Measurements from ENCODE around the gene TACR2.
"Not testable (repeated sequence)": the region's sequence is repeated elsewhere in the genome, so short reads cannot be mapped to it uniquely, and the experiment has no call there.

Gene TACR2

DNA sequence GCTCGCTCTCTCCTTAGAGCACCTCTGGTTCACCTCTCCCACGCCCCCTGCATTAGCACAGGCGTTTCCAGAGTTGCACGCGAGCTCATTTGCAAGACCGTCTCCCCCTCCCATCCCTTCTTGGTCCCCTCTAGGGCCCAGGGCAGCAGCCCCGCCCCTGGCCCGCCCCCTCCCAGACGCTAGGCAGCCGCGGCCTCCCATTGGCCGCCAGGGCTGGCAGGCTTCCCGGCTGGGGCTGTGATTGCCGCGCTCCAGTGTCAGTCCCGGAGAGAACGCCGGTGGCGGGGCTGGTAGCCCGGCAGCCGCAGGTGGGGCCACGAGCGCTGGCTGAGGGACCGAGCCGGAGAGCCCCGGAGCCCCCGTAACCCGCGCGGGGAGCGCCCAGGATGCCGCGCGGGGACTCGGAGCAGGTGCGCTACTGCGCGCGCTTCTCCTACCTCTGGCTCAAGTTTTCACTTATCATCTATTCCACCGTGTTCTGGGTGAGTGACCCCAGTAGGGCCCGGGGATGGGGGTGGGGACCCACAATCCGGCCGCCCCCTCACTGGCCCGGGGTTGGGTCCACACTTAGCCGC lies 34.6 kb upstream of the TACR2 start, which contains the start of gene TSPAN15:
TSPAN15 (plus strand) TSS at position 257 of the 575 bp plus-strand sequence; CDS start at position 387, 130 bp downstream.
- peak; percentile 28 to 42 for DNase-seq (ENCODE audit: low read depth in 2 of 2, low spot score in 1 of 2)

DNA sequence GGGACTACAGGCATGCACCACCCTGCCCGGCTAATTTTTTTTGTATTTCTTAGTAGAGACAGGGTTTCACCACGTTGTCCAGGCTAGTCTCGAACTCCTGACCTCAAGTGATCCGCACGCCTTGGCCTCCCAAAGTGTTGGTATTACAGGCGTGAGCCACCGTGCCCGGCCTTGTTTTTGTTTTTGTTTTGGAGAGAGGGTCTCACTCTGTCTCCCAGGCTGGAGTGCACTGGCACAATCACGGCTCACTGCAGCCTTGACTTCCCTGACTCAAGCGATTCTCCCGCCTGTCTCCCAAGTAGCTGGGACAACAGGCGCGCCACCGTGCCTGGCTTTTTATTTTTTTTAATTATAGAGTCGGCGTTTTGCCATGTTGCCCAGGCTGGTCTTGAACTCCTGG lies 33.7 kb upstream of the TACR2 start:
- DNase-seq (ENCODE audit: low read depth in 2 of 2, low spot score in 1 of 2) = not testable (repeated sequence)

- no peak for DNase-seq (ENCODE audit: low read depth in 2 of 2, low spot score in 1 of 2)
Observed at GRCh38 chr10:69449841-69450240, 33.1 kb upstream of the TACR2 start.

GRCh38 chr10:69446650-69447151 lies 30.0 kb upstream of the TACR2 start:
- no peak for DNase-seq (ENCODE audit: low read depth in 2 of 2, low spot score in 1 of 2)

DNA sequence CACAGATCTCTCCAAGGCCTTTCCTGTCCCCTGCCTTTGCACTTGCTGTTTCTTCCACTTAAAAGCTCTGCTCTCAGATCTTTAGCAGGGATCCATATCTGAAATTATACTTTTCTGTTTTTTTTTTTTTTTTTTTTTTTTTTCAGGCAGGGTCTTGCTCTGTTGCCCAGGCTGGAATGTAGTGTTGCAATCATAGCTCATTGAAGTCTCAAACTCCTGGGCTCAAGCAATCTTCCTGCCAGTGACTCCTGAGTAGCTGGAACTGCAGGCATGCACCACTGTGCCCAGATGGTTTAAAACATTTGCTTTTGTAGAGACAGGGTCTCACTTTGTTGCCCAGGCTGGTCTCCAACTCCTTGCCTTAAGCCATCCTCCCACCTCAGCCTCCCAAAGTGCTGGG lies 29.5 kb upstream of the TACR2 start:
- no peak for DNase-seq (ENCODE audit: low read depth in 2 of 2, low spot score in 1 of 2)

DNA sequence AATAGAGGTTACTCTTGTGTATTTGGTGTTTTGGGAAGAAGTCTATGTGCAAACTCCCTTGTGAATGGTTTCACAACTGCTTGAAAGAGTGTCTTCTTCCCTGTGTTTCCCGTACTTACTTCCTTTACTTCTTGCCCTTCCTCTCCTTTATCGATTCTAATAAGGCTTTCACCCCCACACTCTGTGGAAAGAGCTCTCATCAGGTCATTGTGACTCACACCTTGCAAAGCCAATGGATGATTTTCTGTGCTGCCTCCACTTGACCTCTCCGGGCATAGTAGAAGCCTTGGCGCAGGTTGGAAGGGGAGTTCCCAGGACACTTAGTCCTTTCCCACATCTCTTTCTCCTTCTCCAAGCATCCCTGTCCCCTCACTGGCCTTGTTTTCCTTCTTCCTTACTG lies 28.3 kb upstream of the TACR2 start:
- no peak for DNase-seq (ENCODE audit: low read depth in 2 of 2, low spot score in 1 of 2)

GRCh38 chr10:69443354-69443753 lies 26.6 kb upstream of the TACR2 start:
- DNase-seq (ENCODE audit: low read depth in 2 of 2, low spot score in 1 of 2) = no peak

GRCh38 chr10:69439813-69440506 lies 23.2 kb upstream of the TACR2 start:
- no peak for DNase-seq (ENCODE audit: low read depth in 2 of 2, low spot score in 1 of 2)

- DNase-seq (ENCODE audit: low read depth in 2 of 2, low spot score in 1 of 2) = no peak
Observed at GRCh38 chr10:69439350-69439739, 22.6 kb upstream of the TACR2 start.

GRCh38 chr10:69438536-69439349 lies 22.0 kb upstream of the TACR2 start:
- DNase-seq (ENCODE audit: low read depth in 2 of 2, low spot score in 1 of 2) = no peak

DNA sequence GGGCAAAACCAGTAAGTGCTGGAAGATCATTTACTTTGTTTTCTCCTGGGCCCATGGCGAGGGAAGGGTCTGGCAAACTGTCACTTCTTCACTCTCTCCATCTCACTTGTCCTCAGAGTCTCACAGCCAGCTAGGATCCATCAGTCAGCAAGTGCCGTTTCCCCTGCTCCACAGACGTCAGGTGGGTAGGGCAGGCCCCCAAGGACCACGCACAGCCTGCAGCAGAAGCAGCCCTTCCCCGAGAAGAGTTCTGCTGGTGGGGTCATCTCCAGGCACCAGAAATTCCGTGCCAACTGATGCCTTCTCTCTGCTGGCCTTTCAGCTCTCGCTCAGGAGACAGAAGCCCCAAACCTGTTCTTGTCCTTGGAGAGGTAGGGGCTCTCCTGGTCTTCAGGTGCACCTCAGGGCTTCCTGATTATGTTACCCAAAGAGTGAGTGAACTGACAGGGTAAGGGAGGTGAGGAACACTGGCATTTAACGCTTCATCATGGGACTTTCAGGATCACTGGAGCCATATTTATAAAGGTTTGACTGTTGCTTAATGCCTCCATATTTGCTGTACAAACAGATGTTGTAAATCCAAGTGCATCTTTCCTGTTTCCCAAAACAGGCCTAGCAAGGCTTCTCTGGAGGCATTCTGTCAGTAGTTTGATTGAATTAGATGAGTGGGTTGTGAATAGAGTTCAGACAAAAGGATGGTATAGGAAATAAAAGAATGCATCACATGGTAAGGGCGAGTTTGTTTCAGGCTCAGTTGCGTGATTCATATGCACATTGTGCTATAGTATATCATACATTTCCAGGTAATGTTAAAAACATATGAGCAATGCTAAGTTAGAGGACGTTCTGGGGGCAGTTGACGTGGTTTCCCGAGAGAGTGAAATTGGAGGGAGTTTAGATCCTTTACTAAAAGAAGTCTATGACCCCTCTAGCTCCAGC lies 20.9 kb upstream of the TACR2 start:
- DNase-seq (ENCODE audit: low read depth in 2 of 2, low spot score in 1 of 2) = no peak

DNA sequence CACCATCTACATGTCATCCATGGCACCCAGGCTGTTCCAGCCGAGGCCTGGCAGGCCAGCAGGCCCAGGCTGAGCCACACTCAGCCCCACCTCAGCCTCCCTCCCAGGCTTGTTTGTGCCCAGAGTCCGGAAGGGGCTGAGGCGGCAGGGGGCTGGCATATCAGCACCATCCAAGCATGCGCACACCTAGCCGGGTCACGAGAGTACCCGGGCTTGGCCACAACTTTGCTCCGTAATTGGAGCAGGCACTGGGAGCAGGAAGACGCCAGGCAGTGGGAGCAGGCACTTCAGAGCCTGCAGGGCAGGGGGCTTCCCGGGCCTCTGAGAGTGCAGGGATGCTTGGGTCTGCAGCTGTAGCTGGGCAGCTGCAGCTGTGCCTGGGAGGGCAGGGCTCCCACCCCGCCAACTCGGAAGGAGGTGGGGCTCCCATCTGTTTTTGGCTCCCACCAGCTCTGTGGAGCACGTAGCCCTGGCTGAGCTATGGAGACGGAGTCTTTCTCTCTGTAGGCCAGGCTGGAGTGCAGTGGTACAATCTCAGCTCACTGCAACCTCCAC lies 19.3 kb upstream of the TACR2 start:
- DNase-seq (ENCODE audit: low read depth in 2 of 2, low spot score in 1 of 2) = no peak

DNA sequence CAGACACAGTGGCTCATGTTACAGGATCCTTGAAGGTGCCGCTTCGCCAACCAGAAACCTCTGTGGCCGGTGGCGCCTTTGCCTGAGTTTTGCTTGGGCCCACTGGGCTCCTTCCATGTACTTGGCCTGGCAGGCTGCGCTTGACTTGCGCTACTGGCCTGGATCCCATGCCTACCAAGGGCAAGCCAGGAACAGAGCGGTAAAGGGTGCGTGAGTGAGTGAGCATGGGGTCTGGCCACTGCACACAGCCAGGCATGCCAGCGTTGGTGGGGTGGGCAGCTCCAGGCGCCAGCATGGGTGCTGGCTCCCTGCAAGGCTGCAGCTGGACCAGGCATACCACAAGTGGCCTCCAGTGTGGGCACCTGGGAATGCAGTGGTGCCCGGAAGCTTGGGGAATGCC lies 18.2 kb upstream of the TACR2 start:
- no peak for DNase-seq (ENCODE audit: low read depth in 2 of 2, low spot score in 1 of 2)

GRCh38 chr10:69434169-69434568 lies 17.5 kb upstream of the TACR2 start:
- no peak for DNase-seq (ENCODE audit: low read depth in 2 of 2, low spot score in 1 of 2)

GRCh38 chr10:69428165-69428564 lies 11.4 kb upstream of the TACR2 start:
- DNase-seq (ENCODE audit: low read depth in 2 of 2, low spot score in 1 of 2) = no peak

- no peak for DNase-seq (ENCODE audit: low read depth in 2 of 2, low spot score in 1 of 2)
Observed at GRCh38 chr10:69426376-69426727, 9.6 kb upstream of the TACR2 start.

DNA sequence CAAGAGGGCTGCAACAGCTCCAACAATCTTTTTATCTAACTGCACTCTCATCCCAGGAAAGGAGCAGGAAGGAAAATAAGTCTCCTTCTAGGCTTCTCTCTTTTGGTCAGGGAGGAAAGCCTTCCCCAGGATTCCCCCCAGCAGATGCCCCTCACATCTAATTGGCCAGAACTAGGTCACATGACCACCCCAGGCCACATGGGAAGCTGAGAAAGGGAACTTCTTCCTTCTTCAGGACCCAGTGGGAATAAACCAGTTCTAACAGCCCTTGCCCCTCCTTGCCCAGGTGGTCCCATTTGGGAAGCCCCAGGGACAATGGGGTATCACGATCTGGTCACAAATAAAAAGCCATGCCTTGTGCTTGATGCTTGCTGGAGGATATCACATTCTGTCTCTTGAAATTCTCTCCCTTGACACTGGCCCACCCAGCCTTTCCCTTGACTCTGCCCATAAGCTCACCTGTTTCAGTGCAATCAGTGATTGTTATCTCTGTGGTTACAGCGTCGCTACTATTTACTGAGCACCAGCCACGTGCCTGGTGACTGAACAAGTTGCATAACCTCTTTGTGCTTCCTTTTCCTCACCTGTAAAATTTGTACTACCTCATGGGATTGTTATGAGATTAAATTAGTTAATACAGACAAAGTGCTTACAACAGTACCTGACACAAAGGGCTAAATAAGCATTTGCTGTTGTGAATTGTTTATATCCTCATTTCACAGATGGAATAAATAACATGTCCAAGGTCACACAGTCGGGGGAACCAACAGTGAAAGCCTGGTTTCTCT lies 9.0 kb upstream of the TACR2 start:
- peak in 1 of 2 donors; percentile 12 for DNase-seq (ENCODE audit: low read depth in 2 of 2, low spot score in 1 of 2)

GRCh38 chr10:69425041-69425440 lies 8.3 kb upstream of the TACR2 start:
- DNase-seq (ENCODE audit: low read depth in 2 of 2, low spot score in 1 of 2) = no peak

GRCh38 chr10:69422676-69423075 lies 6.0 kb upstream of the TACR2 start:
- DNase-seq (ENCODE audit: low read depth in 2 of 2, low spot score in 1 of 2) = no peak
